Stomach (tissue), 9 donors: Measurements from ENCODE around the gene GLYATL1B. TPM values are rescaled to one million over a fixed set of nuclear protein-coding genes. Genes with fewer than 3 reads are reported as not detected.

Source experiments
- DNase-seq, 2 donors: peaks; one replicate each; pipeline versions ENCODE4 v3.0.0 to v3.0.0-alpha.2; 2013 to 2019
- H3K27ac ChIP-seq, 5 donors: fragments of 200-600 bp in 4 of 5; sonication (generic) in 4 of 5; one replicate each; pipeline ENCODE4 v1.5.1; 2013 to 2019; ENCODE audit warnings: mild to moderate bottlenecking in 1 of 5, moderate library complexity in 1 of 5
- H3K27me3 ChIP-seq, 3 donors: fragments of 200-600 bp; sonication (generic); one replicate each; pipeline ENCODE4 v1.5.1; 2017 to 2019; ENCODE audit warnings: mixed run types in 1 of 3
- H3K36me3 ChIP-seq, 4 donors: fragments of 200-600 bp; sonication (generic); 1 replicate in 3 of 4; 2 replicates in 1 of 4; pipeline ENCODE4 v1.5.1; 2016 to 2019
- H3K4me1 ChIP-seq, 4 donors: fragments of 200-600 bp; sonication (generic); one replicate each; pipeline ENCODE4 v1.5.1; 2016 to 2019
- H3K4me3 ChIP-seq, 4 donors: fragments of 200-600 bp; sonication (generic) in 3 of 4; one replicate each; pipeline ENCODE4 v1.5.1; 2016 to 2019; ENCODE audit warnings: mild to moderate bottlenecking in 1 of 4
- H3K9me3 ChIP-seq, 4 donors: fragments of 200-600 bp; sonication (generic); one replicate each; pipeline ENCODE4 v1.5.1; 2016 to 2019
- CTCF ChIP-seq, 7 experiments: fragments of 450-650 bp in 4 of 7; fragments of 200-600 bp in 3 of 7; sonication (generic) in 3 of 7; IDR thresholded peaks; one replicate each; pipeline ENCODE4 v1.5.1; 2016 to 2019; ENCODE audit warnings: antibody characterized with exemption in 7 of 7, control low read depth in 2 of 7, mild to moderate bottlenecking in 1 of 7
- EP300 ChIP-seq: sonication (generic); formaldehyde crosslinking; IDR thresholded peaks from one replicate; pipeline ENCODE4 v1.6.1; 2017; ENCODE audit warnings: antibody characterized with exemption
- POLR2A ChIP-seq, 4 donors: fragments of 450-650 bp; IDR thresholded peaks; one replicate each; pipeline ENCODE4 v1.6.1; 2016; ENCODE audit warnings: antibody characterized with exemption in 4 of 4, control low read depth in 2 of 4, mild to moderate bottlenecking in 1 of 4, moderate library complexity in 1 of 4
- POLR2AphosphoS5 ChIP-seq, 3 donors: sonication (generic); formaldehyde crosslinking; IDR thresholded peaks; one replicate each; pipeline ENCODE4 v1.6.1; 2016; ENCODE audit warnings: antibody characterized with exemption in 3 of 3
- WGBS, 5 donors: extraction: QIAGEN DNeasy Blood & Tissue Kit in 3 of 5; methylation state at CpG; one replicate each; pipeline versions ENCODE4 v1.1.5 to v1.1.7; 2013 to 2018; 5-methylcytosine and 5-hydroxymethylcytosine counted together
- intact Hi-C: fragments of 100-400 bp; cut with DNase I; formaldehyde crosslinking; loops from one replicate; pipeline ENCODE4 v1.15.1; 2023; ENCODE audit warnings: low total_unique reads
- polyA plus RNA-seq, 3 donors: library from polyadenylated mRNA; stranded (reverse); fragments of 200-250 nt; gene quantifications; one replicate each; pipeline ENCODE4 v1.2.3, GENCODE V29; 2013
- total RNA-seq, 5 donors: library from RNA; depleted of rRNA; stranded (reverse); fragments of >200 nt; gene quantifications; one replicate each; pipeline versions ENCODE4 v1.1.0 to v1.2.3, GENCODE V29; 2014 to 2016
- donor health status: healthy with polysubstance abuse.
- donor health status: Bipolar disorder and iron deficiency.
- donor health status: healthy.

GLYATL1B gene
- total and polyA plus RNA-seq, 8 donors = not detected

- peaks cover 16 to 41% (median 35%) of the 10 kb centered on the region in 4 donors for H3K4me1 ChIP-seq
- no peak for DNase-seq
- H3K27ac ChIP-seq = peak overlapping the region in 1 of 5 donors; percentile 99
- H3K4me3 ChIP-seq = no peak overlapping the region
- H3K36me3 ChIP-seq = peaks cover 0 to 25% (median 12%) of the 10 kb centered on the region in 4 donors
- 77 to 95% (median 92%) methylated on average over 4 of the region's 4 CpGs for WGBS, 5 donors
- no peaks in the 10 kb centered on the region for H3K9me3 ChIP-seq
- TF ChIP-seq CTCF (IDR thresholded peaks at IDR 0.05) (no peak), POLR2A (IDR thresholded peaks at IDR 0.05) (no peak), POLR2AphosphoS5 (IDR thresholded peaks at IDR 0.05) (no peak), EP300 (no peak)
- H3K27me3 ChIP-seq = no peaks in the 10 kb centered on the region
- intact Hi-C loops = no loop called here
These were observed 55.1 kb downstream of the GLYATL1B start for GRCh38 chr11:59141191-59141590.

GRCh38 chr11:59141673-59142460, 55.8 kb downstream of the GLYATL1B start:
- no peak for TF ChIP-seq POLR2AphosphoS5 (IDR thresholded peaks at IDR 0.05)
- no peak for TF ChIP-seq POLR2A (IDR thresholded peaks at IDR 0.05)
- no peak for TF ChIP-seq CTCF (IDR thresholded peaks at IDR 0.05)
- TF ChIP-seq EP300 = no peak
- no peaks in the 10 kb centered on the region for H3K27me3 ChIP-seq
- DNase-seq = peak in 1 of 2 donors; percentile 16
- no peaks in the 10 kb centered on the region for H3K9me3 ChIP-seq
- peaks cover 16 to 47% (median 38%) of the 10 kb centered on the region in 4 donors for H3K4me1 ChIP-seq
- H3K4me3 ChIP-seq = peak overlapping the region; percentile 69 to 81 (median 74)
- peaks cover 0 to 25% (median 11%) of the 10 kb centered on the region in 4 donors for H3K36me3 ChIP-seq
- 1 to 2% (median 1%) methylated on average over 3 of the region's 3 CpGs for WGBS, 5 donors
- peak overlapping the region; percentile 92 to 99 (median 95) for H3K27ac ChIP-seq
- intact Hi-C loops = no loop called here

GRCh38 chr11:59142530-59143507, 56.7 kb downstream of the GLYATL1B start, which contains the start of gene FAM111A:
Gene FAM111A (plus strand): TSS chr11:59142856. CDS start chr11:59148873, 6,017 bp downstream.
- Histone ChIP-seq H3K27ac (peak within 1 kb of the TSS; percentile 92 to 99 (median 95)), H3K4me3 (peak within 1 kb of the TSS; percentile 69 to 81 (median 74)), H3K36me3 (peaks cover 0 to 15% (median 7%) of the 10 kb centered on the region in 4 donors), H3K27me3 (no peaks in the 10 kb centered on the region), H3K9me3 (no peaks in the 10 kb centered on the region), H3K4me1 (peaks cover 16 to 54% (median 40%) of the 10 kb centered on the region in 4 donors)
- DNase-seq = peak; percentile 92 to 96
- 0 to 1% (median 0%) methylated on average over 38 to 50 of the region's 50 CpGs for WGBS, 5 donors
- intact Hi-C loops = no loop called here
- TF ChIP-seq CTCF (IDR thresholded peaks at IDR 0.05) = peak in 1 of 7 experiments; percentile 26
- TF ChIP-seq POLR2A (IDR thresholded peaks at IDR 0.05) = peak in 1 of 4 donors; percentile 15
- TF ChIP-seq POLR2AphosphoS5 (IDR thresholded peaks at IDR 0.05) = peak; percentile 22 to 79 (median 78)
- no peak for TF ChIP-seq EP300

- Histone ChIP-seq H3K27ac (peak overlapping the region; percentile 64 to 99 (median 93)), H3K27me3 (no peaks in the 10 kb centered on the region), H3K36me3 (peaks cover 0 to 16% (median 5%) of the 10 kb centered on the region in 4 donors), H3K4me3 (peak overlapping the region; percentile 52 to 81 (median 63)), H3K9me3 (no peaks in the 10 kb centered on the region), H3K4me1 (peaks cover 16 to 54% (median 40%) of the 10 kb centered on the region in 4 donors)
- 81 to 91% (median 88%) methylated on average over 1 of the region's 1 CpG for WGBS, 5 donors
- TF ChIP-seq CTCF (IDR thresholded peaks at IDR 0.05) = no peak
- TF ChIP-seq EP300 = no peak
- no peak for TF ChIP-seq POLR2A (IDR thresholded peaks at IDR 0.05)
- TF ChIP-seq POLR2AphosphoS5 (IDR thresholded peaks at IDR 0.05) = no peak
- intact Hi-C loops = no loop called here
- DNase-seq = no peak
These were observed 58.0 kb downstream of the GLYATL1B start for GRCh38 chr11:59144096-59144495.
